TTC549 (cell line): ENCODE data around the gene SLC17A7.
A peak's percentile ranks its signal among the peaks of the same experiment; 100 is the strongest.
"Not testable (repeated sequence)": the region's sequence is repeated elsewhere in the genome, so short reads cannot be mapped to it uniquely, and the experiment has no call there.

Source experiments
- FAIRE-seq: peaks from 2 replicates; lab custom pipeline; 2012; peaks lifted over from hg19 to GRCh38; lab: Jason Lieb, UNC

The SLC17A7 gene

DNA sequence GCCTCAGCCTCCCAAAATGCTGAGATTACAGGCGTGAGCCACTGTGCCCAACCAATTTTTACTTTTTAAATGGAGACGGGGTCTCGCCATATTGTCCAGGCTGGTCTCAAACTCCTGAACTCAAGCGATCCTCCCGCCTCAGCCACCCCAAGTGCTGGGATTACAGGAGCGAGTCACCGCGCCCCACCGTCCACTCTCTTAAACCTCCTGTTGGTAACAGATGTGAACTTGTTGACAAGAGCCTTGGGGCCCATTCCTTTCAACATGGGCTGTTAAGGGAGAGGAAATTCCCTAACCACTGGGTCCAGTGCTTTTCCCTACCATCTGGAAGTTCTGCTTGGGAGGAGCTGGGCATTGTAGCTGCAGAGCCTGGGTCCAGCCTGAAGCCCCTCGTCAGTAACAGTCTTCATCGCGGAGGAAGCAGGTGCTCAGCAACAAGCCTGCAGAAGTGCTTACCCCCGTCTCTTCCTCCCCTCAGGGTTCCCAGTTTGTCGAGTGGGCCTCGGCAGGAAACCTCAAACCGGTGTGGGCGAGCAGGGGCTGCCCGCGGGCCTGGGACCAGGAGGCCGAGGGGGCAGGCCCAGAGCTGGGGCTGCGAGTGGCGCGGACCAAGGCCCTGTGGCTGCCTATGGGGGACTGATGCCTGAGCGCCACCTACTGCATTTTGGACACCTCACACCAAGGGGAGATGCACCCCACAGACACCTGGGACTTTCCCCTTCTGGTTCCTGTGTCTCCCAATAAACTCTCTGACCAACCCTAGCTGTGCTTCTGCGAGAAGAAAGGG, 28.7 kb upstream of the SLC17A7 start:
- no peak for FAIRE-seq

DNA sequence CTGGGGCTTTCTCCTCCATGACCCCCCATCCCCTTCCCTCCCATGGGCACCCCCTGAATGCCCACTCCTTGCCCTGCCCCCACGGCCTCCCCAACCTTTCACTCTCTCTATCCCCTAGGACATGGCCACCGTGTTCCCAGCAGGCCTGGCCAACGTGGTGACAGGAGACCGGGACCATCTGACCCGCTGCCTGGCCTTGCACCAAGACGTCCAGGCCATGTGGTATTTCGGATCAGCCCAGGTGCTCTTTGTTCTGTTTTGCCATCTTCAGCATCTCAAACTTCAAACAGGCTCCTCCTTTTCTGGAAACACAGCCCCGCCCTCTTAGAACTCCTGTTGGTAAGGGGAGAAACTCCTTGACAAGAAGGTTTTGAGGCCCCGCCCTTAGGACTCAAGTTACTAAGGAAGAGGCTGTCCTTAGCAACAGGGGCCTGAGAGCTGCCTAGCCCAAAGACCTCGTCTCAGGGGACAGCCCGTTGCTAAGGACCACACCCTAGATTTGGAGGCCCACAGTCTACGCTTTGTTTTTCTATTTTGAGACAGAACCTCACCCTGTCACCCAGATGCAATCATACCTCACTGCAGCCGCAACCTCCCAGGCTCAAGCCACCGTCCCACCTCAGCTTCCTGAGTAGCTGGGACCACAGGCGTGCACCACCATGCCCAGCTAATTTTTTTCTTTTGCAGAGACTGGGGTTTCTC, 27.6 kb upstream of the SLC17A7 start:
- no peak for FAIRE-seq

DNA sequence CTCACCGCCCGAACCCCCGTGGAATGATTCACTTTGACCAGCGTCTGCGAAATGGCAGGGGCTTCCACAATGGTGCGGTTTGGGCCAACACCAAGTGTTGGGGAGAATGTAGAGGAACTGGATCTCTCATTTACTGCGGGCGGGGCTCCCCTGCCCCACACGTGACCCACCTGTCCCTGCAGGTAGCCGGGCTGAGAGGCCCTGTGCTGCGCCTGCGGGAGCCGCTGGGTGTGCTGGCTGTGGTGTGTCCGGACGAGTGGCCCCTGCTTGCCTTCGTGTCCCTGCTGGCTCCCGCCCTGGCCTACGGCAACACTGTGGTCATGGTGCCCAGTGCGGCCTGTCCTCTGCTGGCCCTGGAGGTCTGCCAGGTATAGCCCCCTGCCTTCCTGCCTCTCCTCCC, 26.9 kb upstream of the SLC17A7 start:
- no peak for FAIRE-seq

GRCh38 chr19:49465371-49465770, 24.0 kb upstream of the SLC17A7 start:
- no peak for FAIRE-seq

GRCh38 chr19:49463960-49464740, 22.8 kb upstream of the SLC17A7 start:
- FAIRE-seq = no peak

DNA sequence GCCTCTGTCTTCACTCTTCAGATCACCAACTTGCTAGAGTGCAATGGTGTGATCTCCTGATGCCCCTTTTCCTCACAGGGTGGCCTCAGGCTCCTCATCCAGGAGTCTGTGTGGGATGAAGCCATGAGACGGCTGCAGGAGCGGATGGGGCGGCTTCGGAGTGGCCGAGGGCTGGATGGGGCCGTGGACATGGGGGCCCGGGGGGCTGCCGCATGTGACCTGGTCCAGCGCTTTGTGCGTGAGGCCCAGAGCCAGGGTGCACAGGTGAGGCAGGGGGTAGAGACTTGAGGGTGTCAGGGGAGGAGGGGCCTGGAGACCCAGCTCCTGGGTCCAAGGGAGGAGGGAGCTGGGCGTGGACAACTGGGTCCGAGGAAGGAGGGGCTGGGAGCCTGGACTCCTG, 21.2 kb upstream of the SLC17A7 start:
- FAIRE-seq = no peak

DNA sequence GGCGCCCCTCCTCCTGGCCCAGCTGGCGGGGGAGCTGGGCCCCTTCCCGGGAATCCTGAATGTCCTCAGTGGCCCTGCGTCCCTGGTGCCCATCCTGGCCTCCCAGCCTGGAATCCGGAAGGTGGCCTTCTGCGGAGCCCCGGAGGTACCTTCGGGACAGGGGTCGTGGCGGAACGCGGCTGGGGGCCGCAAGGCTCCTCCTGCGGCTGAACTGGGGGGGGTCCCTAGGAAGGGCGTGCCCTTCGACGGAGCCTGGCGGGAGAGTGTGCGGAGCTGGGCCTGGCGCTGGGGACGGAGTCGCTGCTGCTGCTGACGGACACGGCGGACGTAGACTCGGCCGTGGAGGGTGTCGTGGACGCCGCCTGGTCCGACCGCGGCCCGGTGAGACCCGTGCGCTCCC, 20.3 kb upstream of the SLC17A7 start:
- FAIRE-seq = no peak

GRCh38 chr19:49461130-49461529, 19.8 kb upstream of the SLC17A7 start:
- not testable (repeated sequence) for FAIRE-seq

- no peak for FAIRE-seq
Measured at GRCh38 chr19:49459388-49459787, 18.1 kb upstream of the SLC17A7 start.

GRCh38 chr19:49458567-49458903, 17.2 kb upstream of the SLC17A7 start:
- FAIRE-seq = no peak

- no peak for FAIRE-seq
Measured at GRCh38 chr19:49456326-49456725, 15.0 kb upstream of the SLC17A7 start.

- FAIRE-seq = no peak
Measured at GRCh38 chr19:49455773-49456172, 14.4 kb upstream of the SLC17A7 start.

DNA sequence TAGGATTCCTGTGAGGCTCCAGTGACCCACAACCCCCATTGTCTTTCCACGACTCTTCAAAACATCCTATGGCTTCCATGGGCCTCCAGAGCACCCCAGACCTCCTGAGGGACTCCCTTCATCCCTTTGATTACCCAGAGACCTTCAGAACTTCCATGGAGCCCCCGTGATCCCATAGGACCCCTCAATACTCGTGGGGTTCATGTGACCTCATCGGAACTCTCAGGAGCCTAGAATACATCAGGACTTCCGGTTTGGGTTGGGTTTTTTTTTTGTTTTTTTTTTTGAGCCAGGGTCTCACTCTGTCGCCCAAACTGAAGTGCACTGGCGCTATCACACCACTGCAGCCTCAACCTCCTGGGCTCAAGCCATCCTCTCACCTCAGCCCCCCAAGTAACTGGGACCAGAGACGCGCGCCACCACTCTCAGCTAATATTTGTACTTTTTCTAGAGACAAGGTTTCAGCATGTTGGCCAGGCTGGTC, 12.5 kb upstream of the SLC17A7 start:
- no peak for FAIRE-seq

GRCh38 chr19:49453013-49453756, 11.9 kb upstream of the SLC17A7 start, which contains the start of gene ALDH16A1:
Gene ALDH16A1 (plus strand): TSS chr19:49453225. CDS start chr19:49453332, 107 bp downstream.
- peak; percentile 50 for FAIRE-seq

DNA sequence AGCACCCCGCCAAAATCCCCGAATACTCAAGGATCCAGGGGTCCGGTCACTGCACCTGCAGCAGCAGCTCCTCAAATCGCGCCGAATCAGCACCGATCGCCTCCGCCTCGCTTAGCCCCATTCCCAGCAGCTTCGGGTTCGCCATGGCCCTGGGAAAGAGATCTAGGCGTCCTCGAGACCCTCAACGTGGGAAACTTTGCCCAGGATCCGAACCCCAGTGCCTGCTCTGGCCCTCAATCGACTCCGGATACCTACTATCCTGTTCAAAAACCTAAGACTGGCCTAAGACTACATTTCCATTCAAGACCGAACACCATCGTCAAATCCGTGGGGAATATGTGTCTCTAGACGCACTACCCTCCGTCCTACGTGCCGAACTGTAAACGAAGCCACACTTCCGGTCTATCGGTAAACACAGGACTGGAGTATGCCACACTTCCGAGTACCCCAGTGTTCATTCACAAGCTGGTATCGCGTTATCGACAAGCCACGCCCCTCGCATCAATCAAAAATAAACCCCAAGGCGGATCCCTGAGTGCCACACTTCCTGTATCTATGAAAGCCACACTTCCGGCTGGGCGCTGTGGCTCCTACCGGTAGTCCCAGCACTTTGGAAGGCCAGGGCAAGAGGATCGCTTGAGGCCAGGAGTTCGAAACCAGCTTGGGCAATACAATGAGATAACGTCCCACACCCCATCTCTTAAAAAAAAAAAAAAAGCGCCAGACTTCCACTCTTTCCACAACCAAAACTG, 10.3 kb upstream of the SLC17A7 start, which contains the start of gene PIH1D1:
TSS of gene PIH1D1 (minus strand) at position 385 of the 752 bp plus-strand sequence. CDS start at position 145, 240 bp downstream.
- FAIRE-seq = peak; percentile 93

DNA sequence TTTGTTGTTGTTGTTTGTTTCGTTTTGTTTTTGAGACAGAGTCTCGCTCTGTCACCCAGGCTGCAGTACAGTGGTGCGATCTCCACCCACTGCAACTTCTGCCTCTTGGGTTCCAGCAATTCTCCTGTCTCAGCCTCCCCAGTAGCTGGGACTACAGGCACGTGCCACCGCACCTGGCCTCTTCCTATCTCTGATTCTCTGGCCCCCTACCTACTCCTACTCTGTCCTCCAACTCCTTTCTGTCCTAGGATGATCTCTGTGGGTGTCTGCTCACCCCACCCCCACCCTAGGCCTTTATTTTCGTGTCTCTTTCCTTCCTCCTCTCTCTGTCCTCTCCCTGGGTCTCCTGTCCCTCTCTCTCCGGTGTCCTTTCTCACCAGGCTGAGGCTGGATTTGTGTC, 9.1 kb upstream of the SLC17A7 start:
- FAIRE-seq = no peak

DNA sequence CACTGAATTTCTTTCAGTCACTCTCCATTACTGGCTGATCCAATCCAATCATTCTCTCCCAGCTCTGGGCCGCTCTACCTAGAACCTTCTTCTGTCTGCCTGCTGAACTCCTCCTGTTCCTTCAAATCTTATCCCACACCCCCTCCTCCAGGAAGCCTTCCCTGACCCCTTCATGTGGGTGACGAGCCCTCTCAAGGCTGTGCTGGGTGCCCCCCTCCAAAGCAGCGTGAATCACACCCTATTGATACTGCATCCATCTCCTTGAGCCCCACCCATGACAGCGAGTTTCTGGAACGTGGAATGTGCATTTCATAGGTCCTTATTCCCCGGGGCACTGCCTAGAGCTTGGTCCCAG, 7.1 kb upstream of the SLC17A7 start:
- no peak for FAIRE-seq

- FAIRE-seq = no peak
Measured at GRCh38 chr19:49447485-49448431, 6.4 kb upstream of the SLC17A7 start.

DNA sequence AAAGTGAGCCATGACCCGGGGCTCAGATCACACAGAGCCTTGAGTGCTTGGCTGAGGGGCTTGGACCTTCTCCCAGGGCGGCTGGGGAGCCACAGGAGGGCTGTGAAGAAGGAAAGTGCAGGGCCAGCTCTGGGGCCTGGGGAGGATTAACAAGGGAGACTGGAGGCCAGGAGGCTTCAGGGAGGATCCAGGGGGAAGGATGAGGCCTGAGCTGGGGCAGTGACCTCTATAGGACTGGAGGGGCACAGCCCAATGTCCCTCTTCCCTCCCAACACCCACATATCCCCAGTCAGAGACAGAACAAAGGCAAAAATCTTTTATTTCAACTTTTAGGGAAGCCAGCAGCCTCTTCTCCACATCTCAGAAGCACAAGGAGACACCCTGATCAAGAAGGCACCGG, 4.7 kb upstream of the SLC17A7 start:
- no peak for FAIRE-seq

DNA sequence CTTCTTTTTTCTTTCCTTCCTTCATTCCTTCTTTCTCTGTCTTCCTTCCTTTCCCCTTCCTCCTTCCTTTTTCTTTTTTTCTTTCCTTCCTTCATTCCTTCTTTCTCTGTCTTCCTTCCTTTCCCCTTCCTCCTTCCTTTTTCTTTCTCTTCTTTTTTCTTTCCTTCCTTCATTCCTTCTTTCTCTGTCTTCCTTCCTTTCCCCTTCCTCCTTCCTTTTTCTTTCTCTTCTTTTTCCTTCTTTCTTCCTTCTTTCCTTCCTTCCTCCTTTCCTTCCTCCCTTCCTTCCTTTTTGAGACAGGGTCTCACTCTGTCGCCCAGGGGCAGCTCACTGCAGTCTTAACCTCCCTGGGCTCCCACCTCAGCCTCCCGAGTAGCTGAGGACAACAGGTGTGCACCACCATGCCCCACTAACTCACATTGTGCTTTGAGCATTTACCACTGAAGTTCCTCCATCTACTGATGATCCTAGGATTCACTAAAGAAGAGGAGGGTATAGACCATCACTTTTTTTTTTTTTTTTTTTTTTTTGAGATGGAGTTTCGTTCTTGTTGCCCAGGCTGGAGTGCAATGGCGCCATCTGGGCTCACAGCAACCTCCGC, 2.9 kb upstream of the SLC17A7 start:
- FAIRE-seq = not testable (repeated sequence)
